Esophagus mucosa (tissue), 1 donor: ENCODE measurements around the gene PCSK4. TPM values are rescaled to one million over a fixed set of nuclear protein-coding genes. Genes with fewer than 3 reads are reported as not detected.
A peak's percentile ranks its signal among the peaks of the same experiment; 100 is the strongest.
"Not testable (repeated sequence)": the region's sequence is repeated elsewhere in the genome, so short reads cannot be mapped to it uniquely, and the experiment has no call there.

ENCODE experiments used
- ATAC-seq: fragments of 200-7000 bp; cut with Tn5 transposase; one replicate; pipeline ENCODE4 v1.9.1; 2020
- total RNA-seq: library from RNA; stranded (reverse); gene quantifications from one replicate; pipeline ENCODE4 v1.2.4, GENCODE V29; 2023
- donor health status: DM: yes; HTN: yes; CAD: no.

Gene PCSK4
- total RNA-seq, result 1.2 TPM

DNA sequence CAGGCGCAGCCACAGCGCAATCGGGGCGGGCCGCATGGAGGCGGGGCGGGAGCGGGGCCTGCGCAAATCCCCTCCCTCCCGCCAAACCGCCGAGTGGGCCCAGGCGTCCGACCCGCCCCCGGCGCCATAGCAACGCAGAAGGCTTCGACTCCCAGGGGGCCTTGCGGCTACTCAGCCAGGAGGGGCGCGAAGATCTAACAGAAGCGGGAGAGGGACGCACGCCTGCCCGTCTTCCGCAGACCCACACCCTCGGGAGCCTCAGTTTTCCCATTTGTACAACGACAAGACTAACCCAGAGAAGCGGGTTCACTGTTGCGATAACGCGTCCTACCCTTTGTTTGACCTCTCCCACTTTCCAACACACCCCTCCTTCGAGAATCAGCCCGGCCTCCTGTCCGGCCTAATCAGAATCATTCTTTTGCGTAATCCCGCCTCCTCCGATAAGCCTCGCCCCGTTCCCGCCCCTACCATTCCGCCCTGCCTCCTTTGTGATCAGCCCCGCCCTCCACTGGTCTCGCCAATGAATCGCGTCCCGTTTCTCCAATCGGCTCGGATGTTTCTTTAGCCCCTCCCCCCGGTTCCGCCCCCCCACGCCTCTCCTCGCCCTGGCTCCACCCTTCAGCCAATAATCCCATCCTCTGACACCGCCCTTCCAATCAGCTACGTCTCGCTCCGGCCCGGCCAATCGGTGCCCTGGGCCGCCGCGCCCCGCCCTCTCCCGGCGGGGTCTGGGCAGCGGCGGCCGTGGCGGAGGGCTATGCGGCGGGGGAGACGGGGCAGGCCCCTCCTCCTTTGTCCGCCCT, at the start of gene PCSK4:
Gene PCSK4 (minus strand): TSS at position 40 of the 803 bp plus-strand sequence. CDS start 4 bp downstream, at position 36.
- ATAC-seq, result peak; percentile 93

DNA sequence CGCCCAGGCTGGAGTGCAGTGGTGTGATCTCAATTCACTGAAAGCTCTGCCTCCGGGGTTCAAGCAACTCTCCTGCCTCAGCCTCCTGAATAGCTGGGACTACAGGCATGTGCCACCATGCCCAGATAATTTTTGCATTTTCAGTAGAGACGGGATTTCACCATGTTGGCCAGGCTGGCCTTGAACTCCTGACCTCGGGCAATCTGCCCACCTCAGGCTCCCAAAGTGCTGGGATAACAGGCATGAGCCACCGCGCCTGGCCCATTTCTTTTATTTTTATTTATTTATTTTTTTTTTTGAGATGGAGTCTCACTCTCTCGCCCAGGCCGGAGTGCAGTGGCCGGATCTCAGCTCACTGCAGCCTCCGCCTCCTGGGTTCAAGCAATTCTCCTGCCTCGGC, 49.6 kb upstream of the PCSK4 start:
- ATAC-seq, result not testable (repeated sequence)

DNA sequence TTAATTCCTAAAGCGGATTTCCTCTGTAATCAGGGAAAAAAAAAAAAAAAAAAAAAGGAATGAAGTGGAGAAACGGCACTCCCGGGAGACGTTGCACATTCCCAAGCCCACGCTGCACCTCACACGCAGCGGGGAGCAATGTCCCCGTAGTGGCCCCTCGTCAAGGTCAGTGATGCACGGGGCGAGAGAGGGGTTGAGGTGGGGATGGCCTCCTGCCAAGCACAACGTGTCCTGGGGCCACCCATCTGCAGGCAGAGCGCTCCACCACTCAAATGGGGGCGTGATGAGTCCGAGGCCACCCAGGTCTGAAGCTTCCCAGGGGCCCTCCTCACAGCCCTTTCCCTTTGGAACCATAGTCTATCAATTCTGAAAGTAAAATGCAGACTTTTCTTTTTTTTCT, 48.8 kb upstream of the PCSK4 start:
- ATAC-seq, result peak; percentile 31

DNA sequence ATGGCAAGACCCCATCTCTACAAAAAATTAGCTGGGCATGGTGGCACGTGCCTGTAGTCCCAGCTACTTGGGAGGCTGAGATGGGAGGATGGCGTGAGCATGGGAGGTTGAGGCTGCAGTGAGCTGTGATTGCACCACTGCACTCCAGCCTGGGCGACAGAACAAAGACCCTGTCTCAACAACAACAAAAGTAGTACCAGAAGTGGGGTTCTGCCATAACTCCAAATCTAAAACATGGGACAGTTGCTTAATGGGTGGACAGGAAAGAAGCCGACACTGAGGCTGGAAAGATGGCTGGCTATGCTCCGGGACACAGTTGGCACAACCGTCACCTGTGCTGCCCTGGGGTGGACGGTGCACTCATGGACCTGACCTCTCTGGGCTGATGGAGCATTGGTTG, 45.5 kb upstream of the PCSK4 start:
- not testable (repeated sequence) for ATAC-seq

DNA sequence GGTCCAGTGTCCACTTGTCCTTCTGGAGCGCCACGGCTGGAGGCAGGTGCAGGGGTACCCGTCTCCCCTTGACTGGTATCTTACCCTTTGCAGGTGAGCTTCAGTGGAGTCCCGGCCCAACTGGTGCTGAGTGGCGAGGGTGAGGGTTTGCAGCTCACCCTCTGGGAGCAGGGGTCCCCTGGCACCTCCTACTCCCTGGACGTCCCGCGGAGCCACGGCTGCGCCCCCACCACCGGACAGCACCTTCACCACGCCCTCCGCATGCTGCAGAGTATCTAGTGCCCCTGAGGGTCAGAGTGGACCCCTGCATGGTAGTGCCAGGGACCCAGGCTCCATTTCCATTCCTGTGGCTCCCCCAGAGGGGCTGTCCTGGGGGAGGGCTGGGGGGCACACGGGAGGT, 44.8 kb upstream of the PCSK4 start:
- no peak for ATAC-seq

DNA sequence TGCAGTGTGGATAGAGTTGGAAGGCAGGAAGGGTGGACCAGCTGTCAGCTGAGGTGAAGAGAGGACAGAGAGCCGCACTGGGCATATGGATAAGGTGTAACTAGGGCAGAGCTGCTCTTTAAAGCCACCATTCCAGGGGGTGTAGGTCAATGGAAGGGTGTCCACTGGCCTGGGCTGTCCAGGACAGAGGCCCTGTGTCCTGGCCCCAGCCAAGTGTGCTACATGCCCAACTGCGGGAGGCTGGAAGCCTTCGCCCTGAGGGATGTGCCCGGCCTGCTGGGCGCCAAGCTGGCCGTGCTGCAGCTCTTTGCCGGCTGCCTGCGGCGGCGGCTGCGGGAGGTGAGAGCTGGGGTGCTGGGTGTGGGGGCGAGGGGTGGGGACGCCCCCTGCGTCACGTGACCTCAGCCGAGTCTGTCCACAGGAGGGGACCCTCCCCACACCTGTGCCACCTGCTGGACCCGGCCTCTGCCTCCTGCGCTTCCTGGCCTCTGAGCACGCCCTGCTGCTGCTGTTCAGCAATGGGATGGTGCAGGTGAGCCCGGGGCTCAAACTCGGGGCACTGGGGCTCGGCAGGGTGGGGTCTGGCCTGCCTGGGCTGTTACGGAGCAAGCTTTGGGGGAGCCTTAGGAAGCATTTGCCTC, 43.5 kb upstream of the PCSK4 start:
- peak; percentile 45 for ATAC-seq

DNA sequence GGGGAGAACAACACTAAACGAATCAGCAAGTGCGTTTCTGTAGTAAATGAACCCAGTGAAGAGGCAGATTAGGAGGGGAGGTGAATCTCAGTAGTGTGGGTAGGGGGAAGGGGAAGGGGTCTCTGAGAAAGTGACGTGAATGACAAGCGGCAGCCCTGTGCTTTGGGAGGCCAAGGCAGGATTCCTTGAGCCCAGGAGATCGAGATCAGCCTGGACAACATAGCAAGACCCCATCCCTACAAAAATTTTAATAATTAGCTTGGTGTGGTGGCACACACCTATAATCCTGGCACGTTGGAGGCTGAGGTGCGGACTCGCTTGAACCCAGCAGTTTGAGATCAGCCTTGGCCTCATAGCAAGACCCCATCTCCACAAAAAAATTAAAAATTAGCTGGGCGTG, 41.9 kb upstream of the PCSK4 start:
- ATAC-seq, result no peak

DNA sequence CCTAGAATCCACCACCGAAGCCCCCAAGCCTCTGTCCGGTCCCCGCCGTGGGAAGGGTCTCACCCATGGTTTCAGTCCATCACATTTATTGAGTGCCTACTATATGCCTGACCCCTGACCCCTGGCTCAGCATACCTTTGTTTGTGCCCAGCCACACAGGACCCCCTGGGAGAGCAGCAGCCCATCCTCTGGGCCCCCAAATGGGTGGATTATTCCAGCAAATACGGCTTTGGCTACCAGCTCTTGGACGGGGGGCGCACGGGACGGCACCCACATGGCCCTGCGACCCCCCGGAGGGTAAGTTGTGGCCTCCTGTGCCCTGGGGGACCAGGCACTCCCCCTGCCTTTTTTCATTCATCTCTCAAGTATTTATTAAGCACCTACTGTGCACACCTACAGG, 41.4 kb upstream of the PCSK4 start:
- ATAC-seq, result no peak

DNA sequence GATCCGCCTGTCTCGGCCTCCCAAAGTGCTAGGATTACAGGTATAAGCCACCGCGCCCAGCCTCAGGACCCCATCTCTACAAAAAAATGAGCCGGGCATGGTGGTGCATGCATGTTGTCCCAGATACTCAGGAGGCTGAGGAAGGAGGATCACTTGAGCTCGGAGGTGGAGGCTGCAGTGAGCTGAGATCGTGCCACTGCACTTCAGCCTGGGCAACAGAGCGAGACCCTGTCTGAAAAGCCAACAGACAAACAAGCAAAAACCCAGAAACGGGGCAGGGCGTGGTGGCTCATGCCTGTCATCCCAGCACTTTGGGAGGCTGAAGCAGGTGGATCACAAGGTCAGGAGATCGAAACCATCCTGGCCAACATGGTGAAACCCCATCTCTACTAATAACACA, 40.7 kb upstream of the PCSK4 start:
- ATAC-seq, result not testable (repeated sequence)

DNA sequence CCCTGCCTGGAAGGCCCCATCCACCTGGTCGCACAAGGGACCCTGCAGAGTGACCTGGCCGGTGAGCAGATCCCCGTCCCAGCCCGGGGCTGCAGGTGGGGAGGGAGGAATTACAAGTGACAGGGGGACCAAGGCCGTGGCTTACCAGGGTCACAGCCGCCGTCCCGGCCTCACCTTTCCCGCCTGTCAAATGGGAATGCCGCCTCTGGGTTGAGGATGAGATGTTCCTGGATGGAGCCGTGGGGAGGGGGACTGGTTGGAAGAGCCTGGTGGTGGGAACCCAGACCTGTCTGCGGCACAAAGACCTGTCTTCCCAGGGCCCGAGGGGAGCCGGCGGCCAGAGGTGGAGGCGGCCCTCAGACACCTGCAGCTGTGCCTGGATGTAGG, 39.3 kb upstream of the PCSK4 start:
- ATAC-seq, result no peak

DNA sequence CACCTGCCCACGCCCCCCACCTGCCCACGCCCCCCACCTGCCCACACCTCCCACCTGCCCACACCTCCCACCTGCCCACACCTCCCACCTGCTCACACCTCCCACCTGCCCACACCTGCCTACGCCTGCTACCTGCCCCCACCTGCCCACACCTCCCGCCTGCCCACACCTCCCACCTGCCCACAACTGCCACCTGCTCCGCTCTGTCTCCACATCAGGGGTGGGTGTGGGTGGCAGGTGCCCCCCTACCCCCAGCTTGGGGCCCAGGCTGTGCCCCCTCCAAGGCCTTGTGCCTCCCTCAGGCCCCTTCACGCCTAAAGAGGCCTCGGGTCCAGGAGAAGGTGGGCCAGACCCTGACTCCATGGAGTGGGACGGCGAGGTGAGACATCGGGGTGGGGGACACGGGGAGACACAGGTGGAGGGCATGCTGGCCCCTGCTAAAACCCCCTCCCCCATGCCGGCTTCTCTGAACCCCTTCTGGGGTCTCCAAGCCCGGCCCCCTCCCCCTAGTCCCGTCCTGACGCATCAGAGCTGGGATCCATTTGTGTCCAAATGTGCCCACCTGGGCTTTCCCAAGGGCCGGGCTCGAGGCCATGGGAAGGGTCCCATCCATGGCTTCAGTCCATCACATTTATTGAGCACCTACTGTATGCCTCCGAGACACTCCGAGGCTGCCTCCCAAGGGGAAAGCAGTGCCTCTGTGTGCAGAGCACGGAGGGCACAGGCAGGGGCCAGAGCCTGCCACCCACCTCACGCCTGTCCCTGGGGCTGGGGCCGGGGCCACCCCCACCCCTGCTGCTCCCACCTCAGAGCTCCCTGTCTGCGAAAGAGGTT, 38.7 kb upstream of the PCSK4 start:
- ATAC-seq, result no peak

DNA sequence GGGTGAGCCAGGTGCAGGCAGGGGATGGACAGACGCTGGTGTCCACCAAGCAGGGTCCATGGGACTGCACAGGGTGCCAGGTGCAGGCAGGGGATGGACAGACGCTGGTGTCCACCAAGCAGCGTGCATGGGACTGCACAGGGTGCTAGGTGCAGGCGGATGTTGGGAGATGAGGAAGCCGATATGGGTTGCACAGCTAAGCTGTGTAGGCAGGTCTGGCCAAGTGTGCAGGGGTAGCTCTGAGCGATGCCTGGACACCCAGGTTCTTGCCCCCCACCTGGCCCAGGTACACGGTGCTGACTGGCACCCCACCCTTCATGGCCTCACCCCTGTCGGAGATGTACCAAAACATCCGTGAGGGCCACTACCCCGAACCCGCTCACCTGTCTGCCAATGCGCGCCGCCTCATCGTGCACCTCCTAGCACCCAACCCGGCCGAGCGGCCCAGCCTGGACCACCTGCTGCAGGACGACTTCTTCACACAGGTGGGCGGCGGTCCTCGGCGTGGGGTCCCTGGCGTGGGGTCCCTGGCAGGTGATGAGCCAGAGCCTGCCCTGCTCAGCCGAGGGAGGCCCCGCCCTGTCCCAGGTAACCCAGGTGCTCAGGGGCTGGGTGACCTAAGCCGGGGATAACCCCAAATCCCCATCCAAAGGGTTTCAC, 37.6 kb upstream of the PCSK4 start:
- no peak for ATAC-seq

DNA sequence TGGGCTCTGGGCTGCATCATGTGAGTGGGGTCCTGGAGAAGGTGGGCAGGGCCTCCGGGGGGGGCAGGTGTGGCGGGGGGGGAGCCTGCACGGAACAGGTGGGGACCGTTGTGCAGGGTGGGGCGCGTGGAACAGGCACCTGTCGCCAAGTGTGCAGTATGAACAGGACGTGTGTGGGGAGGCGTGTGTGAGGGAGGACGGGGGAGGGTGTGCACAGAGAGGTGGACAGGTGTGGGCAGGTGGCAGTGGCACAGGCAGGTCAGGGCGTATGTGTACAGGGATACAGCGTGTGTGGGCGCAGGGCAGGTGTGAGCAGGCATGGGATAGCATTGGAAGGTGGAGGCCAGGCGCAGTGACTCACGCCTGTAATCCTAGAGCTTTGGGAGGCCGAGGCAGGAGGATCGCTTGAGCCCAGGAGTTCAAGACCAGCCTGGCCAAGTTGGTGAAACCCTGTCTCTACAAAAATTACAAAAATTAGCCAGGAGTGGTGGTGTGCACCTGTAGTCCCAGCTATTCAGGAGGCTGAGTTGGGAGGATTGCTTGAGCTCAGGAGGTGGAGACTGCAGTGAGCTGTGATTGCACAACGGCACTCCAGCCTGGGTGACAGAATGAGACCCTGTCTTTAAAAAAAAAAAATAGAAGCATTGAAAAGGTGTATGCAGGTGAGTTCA, 37.0 kb upstream of the PCSK4 start:
- peak; percentile 75 for ATAC-seq

DNA sequence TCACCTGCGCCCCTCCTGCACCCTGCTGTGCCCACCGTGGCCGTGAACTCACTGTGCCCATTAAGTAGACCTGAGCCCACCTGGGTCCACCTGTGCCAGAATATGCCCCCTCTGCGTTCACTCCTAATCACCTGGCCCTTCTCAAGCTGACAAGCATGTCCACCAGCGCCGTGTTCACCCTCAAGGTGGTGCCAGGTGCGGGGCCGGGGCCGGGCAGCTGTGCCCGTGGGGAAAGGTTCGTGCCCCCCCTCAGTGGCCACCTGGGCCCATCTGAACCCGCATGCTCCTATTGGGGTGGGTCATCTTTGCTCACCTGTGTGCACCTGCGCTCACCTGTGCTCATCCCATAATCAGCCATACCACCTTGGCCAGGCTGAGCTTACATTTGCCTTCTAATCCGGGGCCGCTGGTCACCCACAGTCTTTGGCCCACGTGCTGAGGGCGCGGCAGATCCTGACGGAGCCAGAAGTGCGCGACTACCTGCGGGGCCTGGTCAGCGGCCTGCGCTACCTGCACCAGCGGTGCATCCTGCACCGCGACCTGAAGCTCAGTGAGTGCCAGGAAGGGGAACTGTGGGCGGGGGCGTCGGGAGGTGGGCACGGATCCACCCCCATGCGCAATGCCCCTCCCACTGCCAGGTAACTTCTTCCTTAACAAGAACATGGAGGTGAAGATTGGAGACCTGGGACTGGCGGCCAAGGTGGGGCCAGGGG, 36.1 kb upstream of the PCSK4 start:
- no peak for ATAC-seq

DNA sequence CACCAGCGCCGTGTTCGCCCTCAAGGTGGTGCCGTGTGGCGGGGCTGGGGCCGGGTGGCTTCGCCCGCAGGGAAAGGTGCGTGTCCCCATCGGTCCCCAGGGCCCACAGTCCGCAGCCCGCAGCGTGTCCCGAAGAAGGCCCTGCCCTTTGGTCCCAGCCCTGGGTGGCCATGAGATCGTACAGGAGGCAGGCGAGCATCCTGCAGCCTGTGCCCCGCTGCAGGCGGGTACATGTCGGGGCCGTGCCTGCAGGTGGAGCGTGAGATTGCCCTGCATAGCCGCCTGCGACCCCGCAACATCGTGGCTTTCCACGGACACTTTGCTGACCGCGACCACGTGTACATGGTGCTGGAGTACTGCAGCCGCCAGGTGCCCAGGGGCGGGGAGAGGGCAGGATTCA, 35.2 kb upstream of the PCSK4 start:
- ATAC-seq, result no peak

DNA sequence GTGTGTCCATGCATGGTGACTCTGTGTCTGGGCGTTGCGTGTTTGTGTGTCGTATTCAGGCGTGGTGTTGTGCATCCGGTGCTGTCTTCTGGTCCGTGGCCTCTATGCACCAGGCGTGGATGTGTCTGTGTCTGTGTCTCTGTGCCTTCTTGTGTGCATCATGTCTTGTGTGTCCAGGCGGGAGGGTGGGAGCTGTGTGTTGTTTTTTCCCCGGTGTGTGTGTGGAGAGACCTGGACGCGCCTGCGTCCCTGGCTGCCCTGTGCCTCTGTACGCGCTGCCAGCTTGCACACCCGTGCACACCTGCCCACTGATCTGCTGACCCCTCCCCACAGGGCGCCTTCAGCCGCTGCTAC, 34.8 kb upstream of the PCSK4 start:
- ATAC-seq, result no peak

DNA sequence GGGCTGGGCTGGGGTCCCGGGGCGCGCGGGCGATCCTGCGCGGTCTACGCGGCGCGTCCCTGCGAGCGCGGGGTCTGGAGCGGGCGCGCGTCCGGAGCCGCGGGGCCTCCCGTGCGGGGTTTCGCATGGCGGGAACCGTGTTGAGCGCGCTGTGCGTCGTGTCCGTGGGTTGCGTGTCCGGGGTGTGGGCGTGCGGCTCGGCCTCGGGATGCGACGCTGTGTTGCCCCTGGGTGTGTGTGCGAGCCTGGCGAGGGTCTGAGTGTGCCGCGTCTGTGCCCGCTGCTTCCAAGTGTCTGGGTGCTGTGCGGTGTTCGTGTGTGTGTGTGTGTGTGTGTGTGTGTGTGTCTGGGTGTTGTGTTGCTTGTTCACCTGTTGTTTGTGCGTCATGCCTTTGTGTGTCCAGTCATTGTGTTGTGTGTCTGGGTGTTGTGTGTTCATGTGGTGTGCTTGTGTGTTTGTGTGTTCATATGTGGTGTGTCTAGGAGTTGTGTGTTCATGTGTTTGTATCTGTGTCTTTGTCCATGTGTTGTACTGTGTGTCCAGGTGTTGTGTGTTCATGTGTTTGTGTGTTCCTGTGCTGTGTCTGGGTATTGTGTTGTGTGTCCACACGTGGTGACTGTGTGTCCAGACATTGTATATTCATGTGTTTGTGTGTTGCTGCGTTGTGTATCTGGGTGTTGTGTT, 34.3 kb upstream of the PCSK4 start:
- ATAC-seq, result no peak

DNA sequence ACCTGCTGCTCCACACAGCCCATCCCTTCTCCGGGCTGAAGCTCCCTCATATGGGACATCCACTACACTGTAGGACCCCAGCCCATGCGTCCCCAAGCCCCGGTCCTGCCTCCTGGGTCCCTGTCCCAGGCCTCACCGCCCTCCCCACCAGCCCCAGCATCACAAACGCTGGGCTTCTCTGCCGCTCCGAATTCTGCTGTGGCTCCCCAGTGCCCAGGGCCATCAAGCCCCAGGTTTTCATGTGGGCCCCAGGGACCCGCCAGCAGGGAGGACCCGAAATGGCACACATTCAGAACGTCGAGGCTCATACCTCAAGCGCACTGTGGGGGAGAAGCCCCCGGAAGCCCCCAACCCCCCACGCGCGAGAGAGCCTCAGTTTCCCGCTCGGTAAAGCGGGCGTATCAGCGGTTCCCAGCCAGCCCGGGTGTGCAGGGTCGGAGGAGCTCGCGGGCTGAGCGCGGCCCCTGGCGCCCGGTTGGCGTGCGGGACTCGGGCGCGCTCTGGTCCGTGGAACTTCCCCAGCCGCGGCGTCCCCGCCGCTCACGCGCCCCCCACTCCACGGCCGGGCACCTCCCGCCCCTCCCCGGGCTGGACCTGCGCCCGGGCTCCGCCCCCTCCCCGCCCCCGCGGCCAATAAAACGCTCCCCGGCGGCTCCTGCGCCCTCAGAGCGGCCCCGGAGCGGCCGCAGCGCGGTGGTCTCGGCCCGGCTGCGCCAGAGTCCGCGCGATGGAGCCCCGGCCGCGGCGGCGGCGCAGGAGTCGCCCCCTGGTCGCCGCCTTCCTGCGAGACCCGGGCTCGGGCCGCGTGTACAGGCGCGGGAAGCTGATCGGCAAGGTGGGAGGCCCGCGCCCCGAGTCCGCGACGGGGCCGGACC, 33.5 kb upstream of the PCSK4 start, which contains the start of gene PLK5:
Gene PLK5 (plus strand): TSS at position 666 of the 875 bp plus-strand sequence. CDS start 2,920 bp downstream, outside the sequence.
- ATAC-seq, result no peak

DNA sequence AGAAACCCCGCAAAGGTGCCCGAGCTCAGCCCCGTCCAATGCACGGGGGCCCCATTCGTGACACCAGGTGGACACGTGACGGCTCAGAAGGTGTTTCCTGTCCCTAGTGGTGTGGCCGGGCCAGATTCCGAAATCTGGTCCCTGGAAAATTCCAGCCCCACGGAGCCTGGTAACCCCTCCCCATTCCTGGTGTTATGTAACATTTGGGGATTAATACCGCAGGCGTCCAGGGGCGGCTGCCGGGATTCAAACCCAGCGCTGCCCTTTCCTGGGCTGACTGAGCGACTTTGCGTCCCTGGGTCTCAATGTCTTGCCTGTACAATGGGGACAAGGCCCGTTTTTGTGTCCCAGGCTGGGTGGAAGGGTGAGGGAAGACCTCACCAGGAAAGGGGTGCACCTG, 32.7 kb upstream of the PCSK4 start:
- ATAC-seq, result no peak

DNA sequence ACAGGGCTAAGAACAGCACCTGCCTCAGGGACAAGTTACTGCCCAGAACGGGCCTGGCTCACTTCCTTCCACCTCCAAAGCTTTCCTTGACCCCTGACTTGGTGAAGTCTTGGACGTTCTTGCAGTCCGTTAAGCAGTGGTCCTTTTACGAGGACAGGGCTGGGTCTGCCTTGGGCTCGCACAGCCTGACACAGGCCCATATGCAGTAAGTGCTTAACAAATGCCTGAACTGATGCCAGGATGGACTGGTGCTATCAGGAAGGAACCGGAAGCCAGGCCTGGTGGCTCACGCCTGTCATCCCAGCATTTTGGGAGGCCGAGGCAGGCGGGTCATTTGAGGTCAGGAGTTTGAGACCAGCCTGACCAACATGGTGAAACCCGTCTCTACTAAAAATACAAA, 31.9 kb upstream of the PCSK4 start:
- no peak for ATAC-seq
